ENCODE data around the gene MND1. TPM values are rescaled to one million over a fixed set of nuclear protein-coding genes. Genes with fewer than 3 reads are reported as not detected.
"Not testable (repeated sequence)": the region's sequence is repeated elsewhere in the genome, so short reads cannot be mapped to it uniquely, and the experiment has no call there.

The MND1 gene
- total RNA-seq, 2 experiments from 2014 or later = 34.1 to 41.9 TPM

GRCh38 chr4:153402366-153402765 is 57.9 kb downstream of the MND1 start:
- ChIA-PET POLR2A (no interaction called here), CTCF (interaction anchor here (0.7 to 1.0 kb wide), 2 partner anchors 9 to 13 kb away, joined by 3 read pairs; no protein-coding TSS in a partner anchor)
- Mint-ChIP-seq H3K27ac (no peak overlapping the region), H3K27me3 (no peaks in the 10 kb centered on the region), H3K36me3 (ENCODE audit: low read depth) (peaks cover 26% of the 10 kb centered on the region), H3K4me3 (no peak overlapping the region), H3K9me3 (ENCODE audit: low read depth) (no peaks in the 10 kb centered on the region), H3K4me1 (peaks cover 18% of the 10 kb centered on the region)
- intact Hi-C loops (cut with DNase I, micrococcal nuclease) = no loop called here
- ATAC-seq (no peak), DNase-seq (no peak)

- Mint-ChIP-seq H3K36me3 (ENCODE audit: low read depth) (peaks cover 25% of the 10 kb centered on the region), H3K4me3 (no peak overlapping the region), H3K9me3 (ENCODE audit: low read depth) (no peaks in the 10 kb centered on the region), H3K27me3 (no peaks in the 10 kb centered on the region), H3K27ac (no peak overlapping the region), H3K4me1 (peaks cover 7% of the 10 kb centered on the region)
- POLR2A ChIA-PET = no interaction called here
- CTCF ChIA-PET = interaction anchor here (0.7 kb wide), 1 partner anchor 99 kb away, joined by 3 read pairs; no protein-coding TSS in a partner anchor
- no peak for ATAC-seq
- no peak for DNase-seq
- intact Hi-C loops (cut with DNase I, micrococcal nuclease) = no loop called here
These were observed 59.2 kb downstream of the MND1 start for GRCh38 chr4:153403726-153404125.

- ChIA-PET CTCF (interaction anchor here (1.2 kb wide), 1 partner anchor 84 kb away, joined by 3 read pairs; no protein-coding TSS in a partner anchor), POLR2A (no interaction called here)
- peaks cover 22% of the 10 kb centered on the region for H3K36me3 Mint-ChIP-seq (ENCODE audit: low read depth)
- peaks cover 5% of the 10 kb centered on the region for H3K4me1 Mint-ChIP-seq
- intact Hi-C loops (cut with DNase I, micrococcal nuclease) = no loop called here
- DNase-seq = no peak
- H3K27me3 Mint-ChIP-seq = no peaks in the 10 kb centered on the region
- no peak overlapping the region for H3K4me3 Mint-ChIP-seq
- no peak overlapping the region for H3K27ac Mint-ChIP-seq
- no peak for ATAC-seq
- H3K9me3 Mint-ChIP-seq (ENCODE audit: low read depth) = no peaks in the 10 kb centered on the region
These were observed 63.4 kb downstream of the MND1 start for GRCh38 chr4:153407906-153408305.

GRCh38 chr4:153408932-153409331 is 64.4 kb downstream of the MND1 start:
- Mint-ChIP-seq H3K4me3 (no peak overlapping the region), H3K4me1 (peaks cover 5% of the 10 kb centered on the region), H3K9me3 (ENCODE audit: low read depth) (no peaks in the 10 kb centered on the region), H3K36me3 (ENCODE audit: low read depth) (peaks cover 21% of the 10 kb centered on the region), H3K27ac (no peak overlapping the region), H3K27me3 (no peaks in the 10 kb centered on the region)
- ChIA-PET POLR2A (interaction anchor here (0.7 kb wide), 1 partner anchor 9 kb away, joined by 3 read pairs; no protein-coding TSS in a partner anchor), CTCF (interaction anchor here (0.8 to 1.7 kb wide), 3 partner anchors 13 to 234 kb away, joined by 3 to 5 read pairs (median 4); no protein-coding TSS in a partner anchor)
- DNase-seq = no peak
- ATAC-seq = no peak
- intact Hi-C loops (cut with DNase I, micrococcal nuclease) = no loop called here

GRCh38 chr4:153409412-153409811 is 64.9 kb downstream of the MND1 start:
- intact Hi-C loops (cut with DNase I, micrococcal nuclease) = no loop called here
- no peaks in the 10 kb centered on the region for H3K27me3 Mint-ChIP-seq
- ATAC-seq (no peak), DNase-seq (no peak)
- no peaks in the 10 kb centered on the region for H3K9me3 Mint-ChIP-seq (ENCODE audit: low read depth)
- H3K36me3 Mint-ChIP-seq (ENCODE audit: low read depth) = peaks cover 21% of the 10 kb centered on the region
- no peak overlapping the region for H3K27ac Mint-ChIP-seq
- no peak overlapping the region for H3K4me3 Mint-ChIP-seq
- POLR2A ChIA-PET = no interaction called here
- CTCF ChIA-PET = interaction anchor here (0.8 to 1.7 kb wide), 3 partner anchors 12 to 233 kb away, joined by 3 to 5 read pairs (median 4); no protein-coding TSS in a partner anchor
- peaks cover 5% of the 10 kb centered on the region for H3K4me1 Mint-ChIP-seq

GRCh38 chr4:153409924-153410501 is 65.5 kb downstream of the MND1 start:
- H3K27me3 Mint-ChIP-seq = no peaks in the 10 kb centered on the region
- H3K4me3 Mint-ChIP-seq = no peak overlapping the region
- CTCF ChIA-PET = interaction anchor here (1.7 kb wide), 1 partner anchor 233 kb away, joined by 5 read pairs; no protein-coding TSS in a partner anchor
- H3K4me1 Mint-ChIP-seq = peaks cover 5% of the 10 kb centered on the region
- ATAC-seq (no peak), DNase-seq (no peak)
- H3K9me3 Mint-ChIP-seq (ENCODE audit: low read depth) = no peaks in the 10 kb centered on the region
- no peak overlapping the region for H3K27ac Mint-ChIP-seq
- POLR2A ChIA-PET = no interaction called here
- peaks cover 19% of the 10 kb centered on the region for H3K36me3 Mint-ChIP-seq (ENCODE audit: low read depth)
- intact Hi-C loops (cut with DNase I, micrococcal nuclease) = no loop called here

- H3K4me3 Mint-ChIP-seq = no peak overlapping the region
- H3K36me3 Mint-ChIP-seq (ENCODE audit: low read depth) = peaks cover 5% of the 10 kb centered on the region
- ChIA-PET POLR2A (no interaction called here), CTCF (no interaction called here)
- H3K4me1 Mint-ChIP-seq = peaks cover 5% of the 10 kb centered on the region
- intact Hi-C loops (cut with DNase I, micrococcal nuclease) = no loop called here
- H3K9me3 Mint-ChIP-seq (ENCODE audit: low read depth) = no peaks in the 10 kb centered on the region
- ATAC-seq (no peak), DNase-seq (no peak)
- no peaks in the 10 kb centered on the region for H3K27me3 Mint-ChIP-seq
- H3K27ac Mint-ChIP-seq = no peak overlapping the region
These were observed 69.4 kb downstream of the MND1 start for GRCh38 chr4:153413842-153414241.

- POLR2A ChIA-PET; intact Hi-C loops (cut with DNase I, micrococcal nuclease); H3K9me3 Mint-ChIP-seq (ENCODE audit: low read depth); H3K36me3 Mint-ChIP-seq (ENCODE audit: low read depth); ATAC-seq; H3K4me3 Mint-ChIP-seq; DNase-seq; H3K27me3 Mint-ChIP-seq; H3K27ac Mint-ChIP-seq; H3K4me1 Mint-ChIP-seq: not testable (repeated sequence)
- CTCF ChIA-PET = interaction anchor here (0.7 to 1.0 kb wide), 2 partner anchors 13 to 44 kb away, joined by 3 to 4 read pairs; no protein-coding TSS in a partner anchor
These were observed 72.0 kb downstream of the MND1 start for GRCh38 chr4:153416456-153416855.

GRCh38 chr4:153418121-153418520 is 73.6 kb downstream of the MND1 start:
- H3K9me3 Mint-ChIP-seq (ENCODE audit: low read depth) = no peaks in the 10 kb centered on the region
- ChIA-PET CTCF (interaction anchor here (0.6 to 1.3 kb wide), 6 partner anchors 13 to 156 kb away, joined by 3 to 5 read pairs (median 3); no protein-coding TSS in a partner anchor), POLR2A (interaction anchor here (0.6 kb wide), 1 partner anchor 9 kb away, joined by 3 read pairs; no protein-coding TSS in a partner anchor)
- H3K36me3 Mint-ChIP-seq (ENCODE audit: low read depth) = no peaks in the 10 kb centered on the region
- no peak overlapping the region for H3K27ac Mint-ChIP-seq
- peaks cover 14% of the 10 kb centered on the region for H3K4me1 Mint-ChIP-seq
- H3K27me3 Mint-ChIP-seq = no peaks in the 10 kb centered on the region
- no peak overlapping the region for H3K4me3 Mint-ChIP-seq
- intact Hi-C loops (cut with DNase I, micrococcal nuclease) = no loop called here
- DNase-seq (no peak), ATAC-seq (no peak)

- Mint-ChIP-seq H3K4me3 (no peak overlapping the region), H3K27me3 (no peaks in the 10 kb centered on the region), H3K36me3 (ENCODE audit: low read depth) (no peaks in the 10 kb centered on the region), H3K4me1 (peaks cover 14% of the 10 kb centered on the region), H3K27ac (peak overlapping the region; percentile 6), H3K9me3 (ENCODE audit: low read depth) (no peaks in the 10 kb centered on the region)
- POLR2A ChIA-PET = no interaction called here
- intact Hi-C loops (cut with DNase I, micrococcal nuclease) = no loop called here
- no peak for DNase-seq
- no peak for ATAC-seq
- CTCF ChIA-PET = interaction anchor here (0.8 to 1.3 kb wide), 4 partner anchors 13 to 155 kb away, joined by 3 to 4 read pairs (median 3); no protein-coding TSS in a partner anchor
These were observed 74.1 kb downstream of the MND1 start for GRCh38 chr4:153418558-153418957.

GRCh38 chr4:153419029-153419428 is 74.5 kb downstream of the MND1 start:
- intact Hi-C loops (cut with DNase I, micrococcal nuclease) = no loop called here
- POLR2A ChIA-PET = no interaction called here

GRCh38 chr4:153419673-153420278 is 75.3 kb downstream of the MND1 start:
- H3K27ac Mint-ChIP-seq = no peak overlapping the region
- no peaks in the 10 kb centered on the region for H3K36me3 Mint-ChIP-seq (ENCODE audit: low read depth)
- H3K27me3 Mint-ChIP-seq = no peaks in the 10 kb centered on the region
- ChIA-PET POLR2A (no interaction called here), CTCF (interaction anchor here (0.9 kb wide), 1 partner anchor 8 kb away, joined by 3 read pairs; no protein-coding TSS in a partner anchor)
- ATAC-seq (no peak), DNase-seq (no peak)
- no peaks in the 10 kb centered on the region for H3K9me3 Mint-ChIP-seq (ENCODE audit: low read depth)
- peaks cover 17% of the 10 kb centered on the region for H3K4me1 Mint-ChIP-seq
- intact Hi-C loops (cut with DNase I, micrococcal nuclease) = no loop called here
- H3K4me3 Mint-ChIP-seq = no peak overlapping the region

More at GRCh38 chr4:153419029-153419428, 74.5 kb downstream of the MND1 start:
- H3K27me3 Mint-ChIP-seq = no peaks in the 10 kb centered on the region
- ATAC-seq (no peak), DNase-seq (no peak)
- no peak overlapping the region for H3K27ac Mint-ChIP-seq
- H3K9me3 Mint-ChIP-seq (ENCODE audit: low read depth) = no peaks in the 10 kb centered on the region
- H3K4me1 Mint-ChIP-seq = peaks cover 14% of the 10 kb centered on the region
- H3K36me3 Mint-ChIP-seq (ENCODE audit: low read depth) = no peaks in the 10 kb centered on the region
- no peak overlapping the region for H3K4me3 Mint-ChIP-seq
- CTCF ChIA-PET = interaction anchor here (0.9 to 1.3 kb wide), 3 partner anchors 9 to 155 kb away, joined by 3 to 4 read pairs (median 3); no protein-coding TSS in a partner anchor
